Muscle layer of colon (tissue), 2 donors: ENCODE measurements around the gene RNF43.

Source experiments
- H3K27ac ChIP-seq: one replicate; pipeline ENCODE4 v1.7.0; 2013; ENCODE audit warnings: low read depth, mild to moderate bottlenecking, low read length, moderate library complexity
- H3K27me3 ChIP-seq, 2 donors: one replicate each; pipeline ENCODE4 v1.7.0; 2013; ENCODE audit warnings: low read length in 2 of 2, mild to moderate bottlenecking in 2 of 2; ENCODE audit not compliant: insufficient read depth in 2 of 2, control insufficient read depth in 1 of 2
- H3K36me3 ChIP-seq: one replicate; pipeline ENCODE4 v1.7.0; 2013; ENCODE audit warnings: mild to moderate bottlenecking, low read length; ENCODE audit not compliant: insufficient read depth
- H3K4me1 ChIP-seq: one replicate; pipeline ENCODE4 v1.7.0; 2013; ENCODE audit warnings: mild to moderate bottlenecking, low read length; ENCODE audit not compliant: insufficient read depth
- H3K4me3 ChIP-seq, 2 donors: one replicate each; pipeline ENCODE4 v1.7.0; 2013; ENCODE audit warnings: low read length in 2 of 2, low read depth in 1 of 2, mild to moderate bottlenecking in 1 of 2, moderate library complexity in 1 of 2
- H3K9ac ChIP-seq: one replicate; pipeline ENCODE4 v1.7.0; 2013; ENCODE audit warnings: low read length
- H3K9me3 ChIP-seq: one replicate; pipeline ENCODE4 v1.7.0; 2013; ENCODE audit warnings: mild to moderate bottlenecking, low read length
- donor health status: abdominal sarcoma.
- donor health status: Adenocarcinoma of cecum.

RNF43 gene

GRCh38 chr17:58416937-58417299, 416 bp downstream of the RNF43 start:
- H3K4me1 ChIP-seq, result peaks cover 5% of the 10 kb centered on the region
- H3K36me3 ChIP-seq, result no peaks in the 10 kb centered on the region
- H3K4me3 ChIP-seq, result peak overlapping the region in 1 of 2 donors; percentile 54
- H3K9me3 ChIP-seq, result no peaks in the 10 kb centered on the region
- H3K27me3 ChIP-seq, result no peaks in the 10 kb centered on the region
- peak overlapping the region; percentile 9 for H3K9ac ChIP-seq
- no peak overlapping the region for H3K27ac ChIP-seq

- no peak overlapping the region for H3K4me3 ChIP-seq
- H3K9me3 ChIP-seq, result no peaks in the 10 kb centered on the region
- no peak overlapping the region for H3K27ac ChIP-seq
- no peak overlapping the region for H3K9ac ChIP-seq
- no peaks in the 10 kb centered on the region for H3K36me3 ChIP-seq
- H3K27me3 ChIP-seq, result no peaks in the 10 kb centered on the region
- peaks cover 5% of the 10 kb centered on the region for H3K4me1 ChIP-seq
Measured at GRCh38 chr17:58416396-58416795, 938 bp downstream of the RNF43 start.

- no peaks in the 10 kb centered on the region for H3K9me3 ChIP-seq
- H3K27me3 ChIP-seq, result no peaks in the 10 kb centered on the region
- H3K4me3 ChIP-seq, result no peak overlapping the region
- peaks cover 5% of the 10 kb centered on the region for H3K4me1 ChIP-seq
- no peak overlapping the region for H3K27ac ChIP-seq
- H3K9ac ChIP-seq, result no peak overlapping the region
- H3K36me3 ChIP-seq, result no peaks in the 10 kb centered on the region
Measured at GRCh38 chr17:58415371-58416055, 1.8 kb downstream of the RNF43 start.

GRCh38 chr17:58414596-58414997, 2.7 kb downstream of the RNF43 start:
- Histone ChIP-seq H3K36me3 (no peaks in the 10 kb centered on the region), H3K4me1 (peaks cover 5% of the 10 kb centered on the region), H3K27me3 (no peaks in the 10 kb centered on the region), H3K9ac (no peak overlapping the region), H3K9me3 (no peaks in the 10 kb centered on the region), H3K27ac (no peak overlapping the region), H3K4me3 (no peak overlapping the region)

- peaks cover 5% of the 10 kb centered on the region for H3K4me1 ChIP-seq
- H3K9me3 ChIP-seq, result no peaks in the 10 kb centered on the region
- H3K9ac ChIP-seq, result no peak overlapping the region
- H3K4me3 ChIP-seq, result no peak overlapping the region
- H3K27ac ChIP-seq, result no peak overlapping the region
- H3K27me3 ChIP-seq, result no peaks in the 10 kb centered on the region
- no peaks in the 10 kb centered on the region for H3K36me3 ChIP-seq
Measured at GRCh38 chr17:58413684-58414083, 3.6 kb downstream of the RNF43 start.

GRCh38 chr17:58412961-58413586, 4.3 kb downstream of the RNF43 start:
- H3K27me3 ChIP-seq, result no peaks in the 10 kb centered on the region
- H3K4me1 ChIP-seq, result peaks cover 5% of the 10 kb centered on the region
- H3K9me3 ChIP-seq, result no peaks in the 10 kb centered on the region
- H3K36me3 ChIP-seq, result no peaks in the 10 kb centered on the region
- H3K27ac ChIP-seq, result no peak overlapping the region
- H3K9ac ChIP-seq, result no peak overlapping the region
- no peak overlapping the region for H3K4me3 ChIP-seq

- H3K9ac ChIP-seq, result no peak overlapping the region
- H3K27ac ChIP-seq, result no peak overlapping the region
- no peak overlapping the region for H3K4me3 ChIP-seq
Measured at GRCh38 chr17:58412064-58412703, 5.2 kb downstream of the RNF43 start.

GRCh38 chr17:58411408-58411894, 5.9 kb downstream of the RNF43 start:
- Histone ChIP-seq H3K4me3 (no peak overlapping the region), H3K9ac (no peak overlapping the region), H3K36me3 (no peaks in the 10 kb centered on the region), H3K4me1 (no peaks in the 10 kb centered on the region), H3K9me3 (no peaks in the 10 kb centered on the region), H3K27ac (no peak overlapping the region), H3K27me3 (no peaks in the 10 kb centered on the region)

More at GRCh38 chr17:58412064-58412703, 5.2 kb downstream of the RNF43 start:
- H3K9me3 ChIP-seq, result no peaks in the 10 kb centered on the region
- H3K4me1 ChIP-seq, result peaks cover 3% of the 10 kb centered on the region
- H3K36me3 ChIP-seq, result no peaks in the 10 kb centered on the region
- H3K27me3 ChIP-seq, result no peaks in the 10 kb centered on the region

GRCh38 chr17:58410714-58411407, 6.5 kb downstream of the RNF43 start:
- H3K4me3 ChIP-seq, result no peak overlapping the region
- H3K27ac ChIP-seq, result no peak overlapping the region
- no peaks in the 10 kb centered on the region for H3K36me3 ChIP-seq
- no peaks in the 10 kb centered on the region for H3K9me3 ChIP-seq
- no peaks in the 10 kb centered on the region for H3K27me3 ChIP-seq
- no peaks in the 10 kb centered on the region for H3K4me1 ChIP-seq
- no peak overlapping the region for H3K9ac ChIP-seq

GRCh38 chr17:58409432-58409831, 7.9 kb downstream of the RNF43 start:
- no peaks in the 10 kb centered on the region for H3K9me3 ChIP-seq
- no peak overlapping the region for H3K27ac ChIP-seq
- no peaks in the 10 kb centered on the region for H3K27me3 ChIP-seq
- no peak overlapping the region for H3K9ac ChIP-seq
- no peaks in the 10 kb centered on the region for H3K36me3 ChIP-seq
- H3K4me1 ChIP-seq, result no peaks in the 10 kb centered on the region
- no peak overlapping the region for H3K4me3 ChIP-seq

- no peak overlapping the region for H3K27ac ChIP-seq
- H3K36me3 ChIP-seq, result no peaks in the 10 kb centered on the region
- no peak overlapping the region for H3K4me3 ChIP-seq
- H3K9me3 ChIP-seq, result no peaks in the 10 kb centered on the region
- no peak overlapping the region for H3K9ac ChIP-seq
- H3K27me3 ChIP-seq, result no peaks in the 10 kb centered on the region
- H3K4me1 ChIP-seq, result no peaks in the 10 kb centered on the region
Measured at GRCh38 chr17:58403311-58403710, 14.0 kb downstream of the RNF43 start.
